Fibroblast of skin of right biceps (primary cell): Measurements from ENCODE around the gene PCDHGC3.
A peak's percentile ranks its signal among the peaks of the same experiment; 100 is the strongest.
"Not testable (repeated sequence)": the region's sequence is repeated elsewhere in the genome, so short reads cannot be mapped to it uniquely, and the experiment has no call there.

Experiments
- DNase-seq: peaks from one replicate; pipeline ENCODE4 v3.0.0-alpha.2; 2013

PCDHGC3 gene

DNA sequence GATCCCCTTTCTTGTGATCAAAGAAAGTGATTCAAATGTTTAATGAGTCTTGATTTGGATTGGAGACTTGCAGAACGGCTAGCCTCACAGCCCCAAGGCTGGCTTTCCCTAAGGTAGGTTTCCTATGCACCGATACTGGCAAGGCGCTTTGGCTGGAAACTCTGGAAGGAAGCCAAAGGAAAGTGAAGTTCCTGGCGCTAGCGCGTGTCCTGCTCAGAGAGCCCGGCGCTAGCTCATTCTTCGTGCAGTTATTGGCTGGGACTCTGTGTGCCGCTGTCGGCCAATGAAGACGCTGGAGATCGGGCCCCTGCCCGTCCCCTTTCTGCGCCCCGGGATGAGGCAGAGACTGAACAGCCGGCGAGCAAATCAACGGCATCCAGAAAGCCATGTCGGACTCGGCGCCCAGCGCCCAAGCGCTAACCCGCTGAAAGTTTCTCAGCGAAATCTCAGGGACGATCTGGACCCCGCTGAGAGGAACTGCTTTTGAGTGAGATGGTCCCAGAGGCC lies at the start of gene PCDHGC3:
PCDHGC3 (plus strand) TSS at position 342 of the 507 bp plus-strand sequence; CDS start at position 493, 151 bp downstream.
- peak; percentile 97 for DNase-seq

DNA sequence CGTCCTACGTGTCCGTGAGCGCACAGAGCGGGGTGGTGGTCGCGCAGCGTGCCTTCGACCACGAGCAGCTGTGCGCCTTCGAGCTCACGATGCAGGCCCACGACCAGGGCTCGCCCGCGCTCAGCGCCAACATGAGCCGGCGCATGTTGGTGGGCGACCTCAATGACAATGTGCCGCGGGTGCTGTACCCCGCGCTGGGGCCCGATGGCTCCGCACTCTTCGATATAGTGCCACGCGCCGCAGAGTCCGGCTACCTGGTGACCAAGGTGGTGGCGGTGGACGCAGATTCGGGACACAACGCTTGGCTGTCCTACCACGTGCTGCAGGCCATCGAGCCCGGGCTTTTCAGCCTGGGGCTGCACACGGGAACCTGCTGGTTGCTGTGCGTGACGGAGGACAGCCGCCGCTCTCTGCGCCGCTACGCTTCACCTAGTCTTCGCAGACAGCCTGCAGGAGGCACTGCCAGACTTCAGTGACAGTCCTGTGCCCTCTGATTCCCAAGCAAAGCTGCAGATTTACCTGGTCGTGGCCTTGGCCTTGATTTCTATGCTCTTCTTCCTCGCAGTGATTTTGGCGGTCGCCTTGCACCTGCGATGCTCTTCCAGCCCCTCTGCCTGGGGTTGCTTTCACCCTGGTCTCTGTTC lies 47.9 kb upstream of the PCDHGC3 start:
- DNase-seq = no peak

DNA sequence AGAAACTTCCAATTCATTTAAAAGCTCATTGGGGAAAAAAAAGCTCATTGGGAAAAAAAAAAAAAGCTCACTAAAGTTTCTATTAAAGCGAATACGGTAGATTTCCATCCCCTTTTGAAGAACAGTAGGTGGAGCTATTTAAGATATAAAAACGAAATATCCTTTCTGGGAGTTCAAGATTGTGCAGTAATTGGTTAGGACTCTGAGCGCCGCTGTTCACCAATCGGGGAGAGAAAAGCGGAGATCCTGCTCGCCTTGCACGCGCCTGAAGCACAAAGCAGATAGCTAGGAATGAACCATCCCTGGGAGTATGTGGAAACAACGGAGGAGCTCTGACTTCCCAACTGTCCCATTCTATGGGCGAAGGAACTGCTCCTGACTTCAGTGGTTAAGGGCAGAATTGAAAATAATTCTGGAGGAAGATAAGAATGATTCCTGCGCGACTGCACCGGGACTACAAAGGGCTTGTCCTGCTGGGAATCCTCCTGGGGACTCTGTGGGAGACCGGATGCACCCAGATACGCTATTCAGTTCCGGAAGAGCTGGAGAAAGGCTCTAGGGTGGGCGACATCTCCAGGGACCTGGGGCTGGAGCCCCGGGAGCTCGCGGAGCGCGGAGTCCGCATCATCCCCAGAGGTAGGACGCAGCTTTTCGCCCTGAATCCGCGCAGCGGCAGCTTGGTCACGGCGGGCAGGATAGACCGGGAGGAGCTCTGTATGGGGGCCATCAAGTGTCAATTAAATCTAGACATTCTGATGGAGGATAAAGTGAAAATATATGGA lies 45.2 kb upstream of the PCDHGC3 start, which contains the start of gene PCDHGA12:
PCDHGA12 (plus strand) TSS at position 176 of the 782 bp plus-strand sequence; CDS start at position 429, 253 bp downstream.
- DNase-seq = peak; percentile 95

- DNase-seq = peak; percentile 62
Measured at GRCh38 chr5:141431286-141431685, 44.5 kb upstream of the PCDHGC3 start.

DNA sequence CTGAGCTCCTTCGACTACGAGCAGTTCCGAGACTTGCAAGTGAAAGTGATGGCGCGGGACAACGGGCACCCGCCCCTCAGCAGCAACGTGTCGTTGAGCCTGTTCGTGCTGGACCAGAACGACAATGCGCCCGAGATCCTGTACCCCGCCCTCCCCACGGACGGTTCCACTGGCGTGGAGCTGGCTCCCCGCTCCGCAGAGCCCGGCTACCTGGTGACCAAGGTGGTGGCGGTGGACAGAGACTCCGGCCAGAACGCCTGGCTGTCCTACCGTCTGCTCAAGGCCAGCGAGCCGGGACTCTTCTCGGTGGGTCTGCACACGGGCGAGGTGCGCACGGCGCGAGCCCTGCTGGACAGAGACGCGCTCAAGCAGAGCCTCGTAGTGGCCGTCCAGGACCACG lies 43.5 kb upstream of the PCDHGC3 start:
- not testable (repeated sequence) for DNase-seq

DNA sequence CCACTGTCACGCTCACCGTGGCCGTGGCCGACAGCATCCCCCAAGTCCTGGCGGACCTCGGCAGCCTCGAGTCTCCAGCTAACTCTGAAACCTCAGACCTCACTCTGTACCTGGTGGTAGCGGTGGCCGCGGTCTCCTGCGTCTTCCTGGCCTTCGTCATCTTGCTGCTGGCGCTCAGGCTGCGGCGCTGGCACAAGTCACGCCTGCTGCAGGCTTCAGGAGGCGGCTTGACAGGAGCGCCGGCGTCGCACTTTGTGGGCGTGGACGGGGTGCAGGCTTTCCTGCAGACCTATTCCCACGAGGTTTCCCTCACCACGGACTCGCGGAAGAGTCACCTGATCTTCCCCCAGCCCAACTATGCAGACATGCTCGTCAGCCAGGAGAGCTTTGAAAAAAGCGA lies 43.0 kb upstream of the PCDHGC3 start:
- DNase-seq = not testable (repeated sequence)

- peak; percentile 29 for DNase-seq
Measured at GRCh38 chr5:141434006-141434405, 41.8 kb upstream of the PCDHGC3 start.

- peak; percentile 57 for DNase-seq
Measured at GRCh38 chr5:141437221-141437620, 38.5 kb upstream of the PCDHGC3 start.

GRCh38 chr5:141439411-141440141 lies 36.2 kb upstream of the PCDHGC3 start:
- DNase-seq = peak; percentile 55

DNA sequence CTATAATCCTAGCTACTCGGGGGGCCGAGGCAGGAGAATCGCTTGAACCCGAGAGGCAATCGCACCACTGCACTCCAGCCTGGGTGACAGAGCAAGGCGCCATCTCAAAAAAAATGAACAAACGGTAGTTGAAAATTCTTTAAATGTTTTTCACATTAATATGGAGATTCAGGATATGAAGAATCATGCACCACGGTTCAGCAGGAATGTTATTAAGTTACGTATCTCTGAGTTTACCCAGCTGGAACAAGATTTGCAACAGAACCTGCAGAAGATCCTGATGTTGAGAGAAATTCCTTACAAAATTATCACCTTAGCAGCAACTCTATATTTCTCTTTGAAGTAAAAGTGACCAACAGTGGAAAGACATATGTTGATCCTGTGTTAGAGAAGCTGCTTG lies 35.4 kb upstream of the PCDHGC3 start:
- DNase-seq = no peak

DNA sequence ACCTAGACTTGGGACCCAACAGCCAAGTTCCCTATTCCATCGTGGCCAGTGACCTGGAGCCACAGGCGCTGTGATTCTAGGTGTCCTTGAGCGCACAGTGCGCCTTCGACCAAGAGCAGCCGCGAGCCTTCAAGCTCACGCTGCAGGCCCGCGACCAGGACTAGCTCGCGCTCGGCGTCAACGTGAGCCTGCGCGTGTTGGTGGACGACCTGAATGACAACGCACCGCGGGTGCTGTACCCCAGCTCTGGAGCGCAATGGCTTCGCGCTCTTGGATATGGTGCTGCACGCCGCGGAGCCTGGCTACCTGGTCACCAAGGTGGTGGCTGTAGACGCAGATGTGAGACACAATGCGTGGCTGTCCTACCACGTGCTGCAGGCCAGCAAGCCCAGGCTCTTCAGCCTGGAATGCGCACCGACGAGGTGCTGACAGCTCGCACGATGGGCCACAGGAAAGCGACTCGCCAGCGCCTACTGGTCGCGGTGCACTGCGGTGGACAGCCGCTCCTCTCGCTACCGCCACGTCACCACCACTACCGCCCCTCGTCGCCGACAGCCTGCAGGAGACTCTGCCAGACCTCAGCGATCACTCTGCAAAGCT lies 34.1 kb upstream of the PCDHGC3 start:
- no peak for DNase-seq

GRCh38 chr5:141465351-141465750 lies 10.4 kb upstream of the PCDHGC3 start:
- peak; percentile 59 for DNase-seq

- peak; percentile 84 for DNase-seq
Measured at GRCh38 chr5:141476132-141476911, 556 bp downstream of the PCDHGC3 start.

DNA sequence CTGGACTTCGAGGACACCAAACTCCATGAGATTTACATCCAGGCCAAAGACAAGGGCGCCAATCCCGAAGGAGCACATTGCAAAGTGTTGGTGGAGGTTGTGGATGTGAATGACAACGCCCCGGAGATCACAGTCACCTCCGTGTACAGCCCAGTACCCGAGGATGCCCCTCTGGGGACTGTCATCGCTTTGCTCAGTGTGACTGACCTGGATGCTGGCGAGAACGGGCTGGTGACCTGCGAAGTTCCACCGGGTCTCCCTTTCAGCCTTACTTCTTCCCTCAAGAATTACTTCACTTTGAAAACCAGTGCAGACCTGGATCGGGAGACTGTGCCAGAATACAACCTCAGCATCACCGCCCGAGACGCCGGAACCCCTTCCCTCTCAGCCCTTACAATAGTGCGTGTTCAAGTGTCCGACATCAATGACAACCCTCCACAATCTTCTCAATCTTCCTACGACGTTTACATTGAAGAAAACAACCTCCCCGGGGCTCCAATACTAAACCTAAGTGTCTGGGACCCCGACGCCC lies 1.3 kb downstream of the PCDHGC3 start:
- DNase-seq = no peak

- no peak for DNase-seq
Measured at GRCh38 chr5:141477815-141478214, 2.0 kb downstream of the PCDHGC3 start.

GRCh38 chr5:141478321-141478945 lies 2.7 kb downstream of the PCDHGC3 start:
- DNase-seq = peak; percentile 78

DNA sequence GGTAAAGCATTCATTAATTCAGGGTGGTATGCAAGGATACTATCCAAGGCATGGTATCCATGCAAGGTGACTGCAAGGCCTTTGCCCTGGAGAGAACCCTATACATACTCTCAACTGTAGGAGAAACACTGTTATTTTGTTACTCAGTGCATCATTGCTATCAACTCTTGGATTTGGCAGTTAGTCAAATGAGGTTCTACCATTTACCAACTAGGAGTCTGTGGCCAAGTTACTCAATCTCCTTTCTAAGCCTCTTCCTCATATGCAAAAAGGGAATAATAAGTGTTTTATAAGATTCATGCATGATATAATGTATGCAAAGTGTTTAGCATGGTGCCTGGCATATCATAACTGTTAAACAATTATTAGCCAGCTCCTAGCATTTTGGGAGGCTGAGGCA lies 4.0 kb downstream of the PCDHGC3 start:
- peak; percentile 28 for DNase-seq

- DNase-seq = no peak
Measured at GRCh38 chr5:141483902-141484301, 8.1 kb downstream of the PCDHGC3 start.

GRCh38 chr5:141484310-141484640 lies 8.5 kb downstream of the PCDHGC3 start:
- no peak for DNase-seq

DNA sequence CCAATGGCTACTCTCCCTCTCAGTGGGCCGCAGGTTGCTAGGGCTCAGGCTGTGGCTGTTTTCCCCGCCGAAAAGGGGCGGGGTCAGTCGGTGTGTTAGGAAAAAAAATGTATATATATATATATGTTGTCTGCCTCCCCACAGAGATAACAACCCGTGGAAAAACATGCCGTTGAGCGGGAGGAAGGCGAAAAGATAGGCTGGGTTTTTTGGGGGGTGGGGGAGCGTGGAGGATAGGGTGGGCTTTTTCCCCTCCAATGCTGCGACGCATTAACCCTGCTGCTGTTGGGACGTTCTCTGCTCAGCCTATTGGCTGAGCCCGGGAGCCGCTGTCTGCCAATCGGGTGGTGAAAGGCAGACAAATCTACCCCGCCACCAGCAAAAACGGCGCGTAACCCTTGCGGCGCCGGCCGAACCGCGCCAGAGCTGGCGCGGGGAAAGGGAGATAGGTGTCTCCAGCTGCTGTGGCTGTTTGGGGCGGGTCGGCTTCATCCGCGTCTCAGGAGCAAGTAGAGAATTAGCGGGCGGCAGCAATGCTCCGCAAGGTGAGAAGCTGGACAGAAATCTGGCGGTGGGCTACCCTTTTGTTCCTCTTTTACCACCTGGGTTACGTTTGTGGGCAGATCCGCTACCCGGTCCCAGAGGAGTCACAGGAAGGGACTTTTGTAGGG lies 9.0 kb downstream of the PCDHGC3 start, which contains the start of gene PCDHGC4:
PCDHGC4 (plus strand) TSS at position 390 of the 671 bp plus-strand sequence; CDS start at position 534, 144 bp downstream.
- peak; percentile 42 for DNase-seq
